ENCODE measurements around the gene CXCL1. TPM values are rescaled to one million over a fixed set of nuclear protein-coding genes. Genes with fewer than 3 reads are reported as not detected.

CXCL1 gene
- total RNA-seq, 1 donor from 2014 or later, result 2.7 TPM

DNA sequence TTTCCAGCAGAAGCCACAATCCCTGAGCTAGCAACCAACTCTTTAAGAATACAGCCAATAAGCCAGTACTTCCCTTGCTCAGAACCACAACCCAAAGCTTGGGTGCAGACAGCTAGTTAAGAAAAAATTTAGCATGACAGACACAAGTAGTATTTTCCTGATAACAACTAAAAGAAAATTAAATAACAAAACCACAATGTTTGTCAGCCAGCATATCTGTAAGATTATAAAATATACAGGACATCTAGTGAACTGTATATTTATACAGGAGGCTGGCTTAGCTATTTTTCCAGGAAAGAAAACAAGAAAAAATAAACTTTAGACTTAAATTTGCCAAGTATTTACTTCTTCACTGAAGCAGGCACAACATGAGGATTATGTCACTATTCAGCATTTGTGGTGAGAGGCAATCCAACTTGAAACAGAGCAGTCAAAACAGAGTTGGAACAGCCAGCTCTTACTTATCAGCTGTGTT is 9.5 kb upstream of the CXCL1 start:
- H3K9me3 Mint-ChIP-seq (ENCODE audit: low read depth), result no peaks in the 10 kb centered on the region
- H3K4me3 Mint-ChIP-seq (ENCODE audit: low read depth), result no peak overlapping the region
- TF ChIP-seq, protein P1, sequence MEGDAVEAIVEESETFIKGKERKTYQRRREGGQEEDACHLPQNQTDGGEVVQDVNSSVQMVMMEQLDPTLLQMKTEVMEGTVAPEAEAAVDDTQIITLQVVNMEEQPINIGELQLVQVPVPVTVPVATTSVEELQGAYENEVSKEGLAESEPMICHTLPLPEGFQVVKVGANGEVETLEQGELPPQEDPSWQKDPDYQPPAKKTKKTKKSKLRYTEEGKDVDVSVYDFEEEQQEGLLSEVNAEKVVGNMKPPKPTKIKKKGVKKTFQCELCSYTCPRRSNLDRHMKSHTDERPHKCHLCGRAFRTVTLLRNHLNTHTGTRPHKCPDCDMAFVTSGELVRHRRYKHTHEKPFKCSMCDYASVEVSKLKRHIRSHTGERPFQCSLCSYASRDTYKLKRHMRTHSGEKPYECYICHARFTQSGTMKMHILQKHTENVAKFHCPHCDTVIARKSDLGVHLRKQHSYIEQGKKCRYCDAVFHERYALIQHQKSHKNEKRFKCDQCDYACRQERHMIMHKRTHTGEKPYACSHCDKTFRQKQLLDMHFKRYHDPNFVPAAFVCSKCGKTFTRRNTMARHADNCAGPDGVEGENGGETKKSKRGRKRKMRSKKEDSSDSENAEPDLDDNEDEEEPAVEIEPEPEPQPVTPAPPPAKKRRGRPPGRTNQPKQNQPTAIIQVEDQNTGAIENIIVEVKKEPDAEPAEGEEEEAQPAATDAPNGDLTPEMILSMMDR (IDR thresholded peaks at IDR 0.05; ENCODE audit: unreplicated experiment), result no peak
- DNase-seq (ENCODE audit: low spot score, unreplicated experiment), result no peak
- no peaks in the 10 kb centered on the region for H3K36me3 Mint-ChIP-seq (ENCODE audit: insufficient read depth)
- H3K27me3 Mint-ChIP-seq, result peaks cover 3% of the 10 kb centered on the region
- H3K4me1 Mint-ChIP-seq (ENCODE audit: low read depth), result peaks cover 10% of the 10 kb centered on the region
- no peak overlapping the region for H3K27ac Mint-ChIP-seq

DNA sequence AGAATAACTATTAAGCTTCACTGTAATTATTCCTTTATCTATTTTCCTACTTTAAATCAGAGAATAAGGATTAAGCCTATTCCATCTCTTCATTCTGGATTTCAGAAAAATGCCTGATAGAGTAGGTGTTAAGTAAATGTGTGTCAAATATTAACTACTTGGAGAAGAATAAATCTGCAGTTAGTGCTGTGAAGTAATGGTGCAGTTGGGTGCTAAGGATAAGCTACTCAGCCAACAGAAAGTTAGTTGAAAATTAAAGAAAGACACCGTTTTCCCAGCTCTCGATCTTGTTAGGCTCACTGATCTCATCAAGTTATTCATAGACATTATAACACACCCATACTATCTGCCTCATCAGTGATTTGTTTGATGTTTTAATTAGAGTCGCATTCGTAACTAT is 9.0 kb upstream of the CXCL1 start:
- Mint-ChIP-seq H3K9me3 (ENCODE audit: low read depth) (no peaks in the 10 kb centered on the region), H3K27ac (no peak overlapping the region), H3K4me1 (ENCODE audit: low read depth) (peaks cover 10% of the 10 kb centered on the region), H3K27me3 (no peaks in the 10 kb centered on the region), H3K36me3 (ENCODE audit: insufficient read depth) (no peaks in the 10 kb centered on the region), H3K4me3 (ENCODE audit: low read depth) (no peak overlapping the region)
- DNase-seq (ENCODE audit: low spot score, unreplicated experiment), result no peak
- TF ChIP-seq, protein P1 (IDR thresholded peaks at IDR 0.05; ENCODE audit: unreplicated experiment), result no peak

DNA sequence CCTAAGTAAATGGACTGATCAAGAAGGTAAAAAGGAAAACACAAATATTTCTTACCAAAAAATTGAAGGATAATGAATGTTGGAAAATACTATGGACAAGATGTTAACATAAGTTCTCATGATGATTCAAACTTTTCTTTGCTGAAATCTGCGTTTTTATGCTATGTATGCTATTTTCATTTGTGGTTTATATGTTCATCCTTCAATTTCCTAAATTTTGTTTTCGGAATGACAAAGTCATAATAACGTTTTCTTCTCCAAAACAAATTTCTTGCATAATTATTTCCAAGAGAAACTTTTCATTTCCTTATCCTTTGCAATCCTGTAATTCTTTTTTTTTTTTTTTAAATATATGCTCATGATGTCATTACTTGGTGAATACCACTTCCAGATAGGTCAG is 8.3 kb upstream of the CXCL1 start:
- TF ChIP-seq, protein P1 (IDR thresholded peaks at IDR 0.05; ENCODE audit: unreplicated experiment), result no peak
- Mint-ChIP-seq H3K27ac (no peak overlapping the region), H3K4me3 (ENCODE audit: low read depth) (no peak overlapping the region), H3K9me3 (ENCODE audit: low read depth) (no peaks in the 10 kb centered on the region), H3K36me3 (ENCODE audit: insufficient read depth) (no peaks in the 10 kb centered on the region), H3K27me3 (peaks cover 4% of the 10 kb centered on the region), H3K4me1 (ENCODE audit: low read depth) (peaks cover 10% of the 10 kb centered on the region)
- DNase-seq (ENCODE audit: low spot score, unreplicated experiment), result no peak

DNA sequence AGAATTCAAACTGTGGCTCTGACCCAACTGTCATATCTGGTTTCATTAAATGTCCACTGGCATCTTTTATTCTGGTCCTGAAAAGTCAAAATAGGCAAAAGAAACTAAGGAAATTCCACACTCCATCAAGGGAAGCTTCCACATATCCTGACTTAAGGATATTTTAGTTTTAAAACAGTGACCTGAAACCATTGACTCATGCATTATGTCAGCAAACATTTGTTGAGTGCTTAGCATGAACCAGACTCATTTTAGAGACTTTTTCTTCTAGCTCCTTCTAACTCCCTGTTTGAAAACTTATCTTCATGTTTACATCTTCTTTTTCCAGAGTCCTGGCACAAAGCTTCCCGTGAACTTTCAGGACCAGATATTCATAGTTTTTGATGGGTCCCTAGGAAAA is 6.9 kb upstream of the CXCL1 start:
- Mint-ChIP-seq H3K4me1 (ENCODE audit: low read depth) (peaks cover 10% of the 10 kb centered on the region), H3K4me3 (ENCODE audit: low read depth) (no peak overlapping the region), H3K27me3 (peaks cover 4% of the 10 kb centered on the region), H3K36me3 (ENCODE audit: insufficient read depth) (no peaks in the 10 kb centered on the region), H3K27ac (no peak overlapping the region), H3K9me3 (ENCODE audit: low read depth) (no peaks in the 10 kb centered on the region)
- no peak for DNase-seq (ENCODE audit: low spot score, unreplicated experiment)
- TF ChIP-seq, protein P1 (IDR thresholded peaks at IDR 0.05; ENCODE audit: unreplicated experiment), result no peak

DNA sequence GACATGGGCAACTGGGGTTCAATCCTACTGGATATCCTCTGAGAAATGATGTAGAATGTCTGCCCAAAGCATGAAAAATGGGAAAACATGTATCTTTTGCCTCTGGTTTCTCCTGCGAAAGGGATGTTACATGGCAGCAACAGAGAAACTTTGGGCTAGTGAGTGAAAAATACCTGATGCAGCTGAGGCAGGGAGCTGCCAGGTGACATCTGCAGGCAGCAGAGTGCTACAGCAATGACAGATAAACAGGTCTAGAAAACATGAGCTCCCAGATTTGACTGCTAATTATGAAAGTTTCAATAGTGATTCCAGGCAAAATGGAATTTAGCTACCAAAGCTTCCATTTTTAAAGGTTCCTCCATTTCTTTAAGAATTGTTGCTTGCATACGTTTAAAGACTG is 4.8 kb upstream of the CXCL1 start:
- TF ChIP-seq, protein P1 (IDR thresholded peaks at IDR 0.05; ENCODE audit: unreplicated experiment), result peak; percentile 67
- Mint-ChIP-seq H3K27ac (no peak overlapping the region), H3K9me3 (ENCODE audit: low read depth) (no peaks in the 10 kb centered on the region), H3K4me3 (ENCODE audit: low read depth) (no peak overlapping the region), H3K27me3 (peaks cover 16% of the 10 kb centered on the region), H3K4me1 (ENCODE audit: low read depth) (peaks cover 17% of the 10 kb centered on the region), H3K36me3 (ENCODE audit: insufficient read depth) (no peaks in the 10 kb centered on the region)
- DNase-seq (ENCODE audit: low spot score, unreplicated experiment), result no peak

Measured in progenitor cell of endocrine pancreas (in vitro differentiated cells).